Measurements from ENCODE around the gene UBQLNL.

DNA sequence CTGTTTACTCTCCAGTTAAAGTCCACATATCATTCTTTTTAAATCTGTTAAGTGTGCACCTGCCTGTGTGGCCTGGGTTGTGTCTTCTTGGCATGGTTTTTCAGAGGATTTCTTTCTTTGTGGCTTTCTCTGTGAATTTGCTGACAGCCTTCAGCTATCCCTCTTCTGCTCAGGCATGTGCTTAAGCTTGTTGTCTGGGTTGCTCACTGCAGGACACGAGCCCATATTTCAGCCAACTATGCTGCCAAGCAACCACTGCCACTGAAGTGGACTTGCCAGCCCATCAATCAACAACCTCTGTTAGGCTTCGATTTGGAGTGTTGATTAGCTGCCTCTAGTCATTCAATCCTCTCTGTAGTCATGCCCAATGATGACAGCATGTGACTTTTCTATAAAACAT, 49.0 kb downstream of the UBQLNL start:
- TF ChIP-seq, protein P1, sequence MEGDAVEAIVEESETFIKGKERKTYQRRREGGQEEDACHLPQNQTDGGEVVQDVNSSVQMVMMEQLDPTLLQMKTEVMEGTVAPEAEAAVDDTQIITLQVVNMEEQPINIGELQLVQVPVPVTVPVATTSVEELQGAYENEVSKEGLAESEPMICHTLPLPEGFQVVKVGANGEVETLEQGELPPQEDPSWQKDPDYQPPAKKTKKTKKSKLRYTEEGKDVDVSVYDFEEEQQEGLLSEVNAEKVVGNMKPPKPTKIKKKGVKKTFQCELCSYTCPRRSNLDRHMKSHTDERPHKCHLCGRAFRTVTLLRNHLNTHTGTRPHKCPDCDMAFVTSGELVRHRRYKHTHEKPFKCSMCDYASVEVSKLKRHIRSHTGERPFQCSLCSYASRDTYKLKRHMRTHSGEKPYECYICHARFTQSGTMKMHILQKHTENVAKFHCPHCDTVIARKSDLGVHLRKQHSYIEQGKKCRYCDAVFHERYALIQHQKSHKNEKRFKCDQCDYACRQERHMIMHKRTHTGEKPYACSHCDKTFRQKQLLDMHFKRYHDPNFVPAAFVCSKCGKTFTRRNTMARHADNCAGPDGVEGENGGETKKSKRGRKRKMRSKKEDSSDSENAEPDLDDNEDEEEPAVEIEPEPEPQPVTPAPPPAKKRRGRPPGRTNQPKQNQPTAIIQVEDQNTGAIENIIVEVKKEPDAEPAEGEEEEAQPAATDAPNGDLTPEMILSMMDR (IDR thresholded peaks at IDR 0.05 in 8 of 11, conservative IDR thresholded peaks at IDR 0.05 in 3 of 11) = no peak
- TF ChIP-seq POLR2AphosphoS5 (IDR thresholded peaks at IDR 0.05) = no peak
